WTC11 (cell line): Measurements from ENCODE around the gene USP10. TPM values are rescaled to one million over a fixed set of nuclear protein-coding genes. Genes with fewer than 3 reads are reported as not detected.

ENCODE experiments used
- ATAC-seq: fragments of 200-7000 bp; cut with Tn5 transposase; 2 replicates; pipeline ENCODE4 v1.10.0; 2021; ENCODE audit warnings: mild to moderate bottlenecking, moderate library complexity
- CTCF ChIA-PET: fragments of 300-600 bp; sonication (Branson Sonifier 250); formaldehyde crosslinking; loops from one replicate; lab custom pipeline; 2021; ENCODE audit warnings: antibody characterized with exemption; lab: Charles Lee
- POLR2A ChIA-PET: fragments of 350-600 bp; sonication (Branson Sonifier 250); formaldehyde crosslinking; loops from one replicate; lab custom pipeline; 2021; ENCODE audit warnings: antibody characterized with exemption; lab: Charles Lee
- DNase-seq: peaks from one replicate; pipeline ENCODE4 v3.0.0; 2021; ENCODE audit warnings: low spot score
- H3K27ac Mint-ChIP-seq: 2 replicates; pipeline ENCODE4 v1.8.0; 2021; ENCODE audit warnings: mixed read lengths
- H3K27me3 Mint-ChIP-seq: 2 replicates; pipeline ENCODE4 v1.8.0; 2021; ENCODE audit warnings: low read depth, mild to moderate bottlenecking, moderate library complexity, mixed read lengths
- H3K36me3 Mint-ChIP-seq: 2 replicates; pipeline ENCODE4 v1.8.0; 2021; ENCODE audit warnings: mixed read lengths
- H3K4me1 Mint-ChIP-seq: 2 replicates; pipeline ENCODE4 v1.8.0; 2022; ENCODE audit warnings: mixed read lengths
- H3K4me3 Mint-ChIP-seq: 2 replicates; pipeline ENCODE4 v1.8.0; 2021; ENCODE audit warnings: mild to moderate bottlenecking, moderate library complexity, mixed read lengths
- H3K9me3 Mint-ChIP-seq: 2 replicates; pipeline ENCODE4 v1.8.0; 2021; ENCODE audit warnings: mixed read lengths
- ARID4B ChIP-seq: sonication (generic); formaldehyde crosslinking; IDR thresholded peaks from 2 replicates; pipeline ENCODE4 v1.8.0; 2023; ENCODE audit warnings: missing genetic modification reagents, mild to moderate bottlenecking, borderline replicate concordance
- CBFB ChIP-seq: sonication (generic); formaldehyde crosslinking; IDR thresholded peaks from 2 replicates; pipeline ENCODE4 v1.8.1; 2022; ENCODE audit warnings: mild to moderate bottlenecking, low read depth, missing genetic modification reagents
- E2F4 ChIP-seq: sonication (generic); formaldehyde crosslinking; IDR thresholded peaks from 2 replicates; pipeline ENCODE4 v1.8.1; 2022; ENCODE audit warnings: low read depth, mild to moderate bottlenecking, moderate library complexity, missing genetic modification reagents, borderline replicate concordance
- FOXK1 ChIP-seq: sonication (generic); formaldehyde crosslinking; IDR thresholded peaks from 2 replicates; pipeline ENCODE4 v1.8.0; 2022; ENCODE audit warnings: mild to moderate bottlenecking, moderate library complexity, missing genetic modification reagents
- GRHL2 ChIP-seq: fragments of 250-450 bp; sonication (Bioruptor Pico); IDR thresholded peaks from 2 replicates; pipeline ENCODE4 v1.8.0; 2022; ENCODE audit warnings: mild to moderate bottlenecking, moderate library complexity; ENCODE audit not compliant: insufficient replicate concordance, severe bottlenecking
- GTF2I ChIP-seq: fragments of 250-450 bp; sonication (Bioruptor Pico); conservative IDR thresholded peaks from 2 replicates; pipeline ENCODE4 v1.4.0; 2021; ENCODE audit warnings: mild to moderate bottlenecking
- IRF1 ChIP-seq: sonication (generic); formaldehyde crosslinking; IDR thresholded peaks from 2 replicates; pipeline ENCODE4 v1.8.0; 2023; ENCODE audit warnings: missing genetic modification reagents
- IRF2 ChIP-seq: sonication (generic); formaldehyde crosslinking; IDR thresholded peaks from 2 replicates; pipeline ENCODE4 v1.8.0; 2022; ENCODE audit warnings: low read depth, missing genetic modification reagents, borderline replicate concordance
- JUN ChIP-seq: sonication (generic); formaldehyde crosslinking; IDR thresholded peaks from 2 replicates; pipeline ENCODE4 v1.8.0; 2023; ENCODE audit warnings: mild to moderate bottlenecking, missing genetic modification reagents
- KAT7 ChIP-seq: sonication (generic); formaldehyde crosslinking; IDR thresholded peaks from 2 replicates; pipeline ENCODE4 v1.8.1; 2023; ENCODE audit warnings: missing genetic modification reagents, mild to moderate bottlenecking, borderline replicate concordance
- NFE2L1 ChIP-seq: sonication (generic); formaldehyde crosslinking; IDR thresholded peaks from 2 replicates; pipeline ENCODE4 v1.8.1; 2023; ENCODE audit warnings: missing genetic modification reagents
- NFYB ChIP-seq: sonication (generic); formaldehyde crosslinking; conservative IDR thresholded peaks from 2 replicates; pipeline ENCODE4 v1.8.0; 2022; ENCODE audit warnings: low read depth, missing genetic modification reagents
- NR1H2 ChIP-seq: sonication (generic); formaldehyde crosslinking; IDR thresholded peaks from 2 replicates; pipeline ENCODE4 v1.9.0; 2021; ENCODE audit warnings: mild to moderate bottlenecking, moderate library complexity, missing genetic modification reagents
- OVOL2 ChIP-seq: fragments of 250-450 bp; sonication (Bioruptor Pico); IDR thresholded peaks from 2 replicates; pipeline ENCODE4 v1.9.0; 2021; ENCODE audit warnings: mild to moderate bottlenecking, borderline replicate concordance
- SMAD4 ChIP-seq: sonication (generic); formaldehyde crosslinking; IDR thresholded peaks from 2 replicates; pipeline ENCODE4 v1.8.0; 2022; ENCODE audit warnings: mild to moderate bottlenecking, missing genetic modification reagents
- SOX15 ChIP-seq: fragments of 250-450 bp; sonication (Bioruptor Pico); IDR thresholded peaks from 2 replicates; pipeline ENCODE4 v1.9.0; 2021; ENCODE audit warnings: mild to moderate bottlenecking
- ZBTB21 ChIP-seq: sonication (generic); formaldehyde crosslinking; IDR thresholded peaks from 2 replicates; pipeline ENCODE4 v1.8.1; 2023; ENCODE audit warnings: mild to moderate bottlenecking, missing genetic modification reagents, borderline replicate concordance
- ZNF317 ChIP-seq: sonication (generic); formaldehyde crosslinking; IDR thresholded peaks from 2 replicates; pipeline ENCODE4 v1.8.1; 2023; ENCODE audit warnings: low read depth, mild to moderate bottlenecking, moderate library complexity, missing genetic modification reagents, borderline replicate concordance
- total RNA-seq: library from RNA; stranded (reverse); gene quantifications from 3 replicates; pipeline ENCODE4 v1.2.3, GENCODE V29; 2021

The USP10 gene
- total RNA-seq, 1 experiment from 2014 or later: 138 TPM

- ATAC-seq: no peak
- ChIA-PET POLR2A (no interaction called here), CTCF (no interaction called here)
Measured at GRCh38 chr16:84803146-84803545, 103.3 kb downstream of the USP10 start.

GRCh38 chr16:84804326-84804725, 104.5 kb downstream of the USP10 start:
- DNase-seq: no peak
- H3K4me1 Mint-ChIP-seq: peaks cover 5% of the 10 kb centered on the region; the same call in 1 of the 2 replicates
- no peak for TF ChIP-seq NFYB (CRISPR knock-in tag)
- TF ChIP-seq GRHL2 (CRISPR knock-in tag): no peak
- TF ChIP-seq IRF2 (CRISPR knock-in tag): no peak
- no peak for TF ChIP-seq ZBTB21 (CRISPR knock-in tag)
- peaks cover 4% of the 10 kb centered on the region for H3K27me3 Mint-ChIP-seq
- H3K27ac Mint-ChIP-seq: no peak overlapping the region
- CTCF ChIA-PET: interaction anchor here (0.8 to 1.0 kb wide), 2 partner anchors 13 to 148 kb away, joined by 3 read pairs; no protein-coding TSS in a partner anchor
- no peak overlapping the region for H3K4me3 Mint-ChIP-seq
- H3K9me3 Mint-ChIP-seq: peaks cover 14% of the 10 kb centered on the region
- ATAC-seq: no peak
- H3K36me3 Mint-ChIP-seq: no peaks in the 10 kb centered on the region
- POLR2A ChIA-PET: no interaction called here

More at GRCh38 chr16:84803146-84803545, 103.3 kb downstream of the USP10 start:
- Mint-ChIP-seq H3K36me3 (no peaks in the 10 kb centered on the region), H3K27me3 (peaks cover 4% of the 10 kb centered on the region), H3K4me1 (peaks cover 5% of the 10 kb centered on the region; the same call in 1 of the 2 replicates), H3K9me3 (peaks cover 14% of the 10 kb centered on the region), H3K4me3 (no peak overlapping the region), H3K27ac (no peak overlapping the region)
- TF ChIP-seq SOX15 (CRISPR knock-in tag): no peak
- TF ChIP-seq NR1H2 (CRISPR knock-in tag): no peak
- TF ChIP-seq JUN (CRISPR knock-in tag): no peak
- no peak for TF ChIP-seq SMAD4 (CRISPR knock-in tag)
- TF ChIP-seq ARID4B (CRISPR knock-in tag): no peak
- TF ChIP-seq GTF2I (CRISPR knock-in tag): no peak
- no peak for TF ChIP-seq CBFB (CRISPR knock-in tag)
- TF ChIP-seq IRF2 (CRISPR knock-in tag): no peak
- TF ChIP-seq FOXK1 (CRISPR knock-in tag): no peak
- no peak for TF ChIP-seq KAT7 (CRISPR knock-in tag)
- TF ChIP-seq NFE2L1: no peak
- no peak for TF ChIP-seq OVOL2 (CRISPR knock-in tag)
- TF ChIP-seq E2F4 (CRISPR knock-in tag): no peak
- no peak for TF ChIP-seq ZNF317 (CRISPR knock-in tag)
- TF ChIP-seq IRF1 (CRISPR knock-in tag): no peak
- no peak for DNase-seq
